GM23338 (cell line): Measurements from ENCODE around the gene LMLN. TPM values are rescaled to one million over a fixed set of nuclear protein-coding genes. Genes with fewer than 3 reads are reported as not detected.
"Not testable (repeated sequence)": the region's sequence is repeated elsewhere in the genome, so short reads cannot be mapped to it uniquely, and the experiment has no call there.

Source experiments
- ATAC-seq: fragments of 200-7000 bp; cut with Tn5 transposase; 3 replicates; pipeline ENCODE4 v1.9.1; 2020
- DNase-seq: peaks from one replicate; pipeline ENCODE4 v3.0.0-alpha.2; 2015; ENCODE audit warnings: low spot score
- H2AFZ ChIP-seq: fragments of 200-600 bp; sonication (generic); 2 replicates; pipeline ENCODE4 v1.8.0; 2016; ENCODE audit warnings: antibody characterized with exemption, mild to moderate bottlenecking, moderate library complexity
- H3F3A ChIP-seq: fragments of 200-600 bp; sonication (generic); replicated peaks from 2 replicates; pipeline ENCODE4 v1.8.0; 2017; ENCODE audit warnings: antibody characterized with exemption, mixed run types, low read depth
- H3K27ac ChIP-seq: fragments of 200-600 bp; sonication (generic); 2 replicates; pipeline ENCODE4 v1.6.1; 2016; ENCODE audit warnings: low read depth
- H3K27me3 ChIP-seq: fragments of 200-600 bp; sonication (generic); 2 replicates; pipeline ENCODE4 v1.8.0; 2016; ENCODE audit warnings: mild to moderate bottlenecking, mixed run types, moderate library complexity; ENCODE audit not compliant: insufficient read depth
- H3K36me3 ChIP-seq: fragments of 200-600 bp; sonication (generic); 2 replicates; pipeline ENCODE4 v1.8.0; 2016; ENCODE audit warnings: mild to moderate bottlenecking; ENCODE audit not compliant: insufficient read depth
- H3K4me1 ChIP-seq: fragments of 200-600 bp; sonication (generic); 2 replicates; pipeline ENCODE4 v1.8.0; 2016; ENCODE audit warnings: mild to moderate bottlenecking, moderate library complexity; ENCODE audit not compliant: insufficient read depth
- H3K4me2 ChIP-seq: fragments of 200-600 bp; sonication (generic); 2 replicates; pipeline ENCODE4 v1.7.1; 2017; ENCODE audit warnings: mixed run types
- H3K4me3 ChIP-seq: fragments of 200-600 bp; sonication (generic); 2 replicates; pipeline ENCODE4 v1.6.1; 2016; ENCODE audit warnings: mixed run types
- H3K79me2 ChIP-seq: fragments of 200-600 bp; sonication (generic); replicated peaks from 2 replicates; pipeline ENCODE4 v1.8.0; 2017; ENCODE audit warnings: mild to moderate bottlenecking; ENCODE audit not compliant: insufficient read depth
- H3K9me2 ChIP-seq: fragments of 200-600 bp; sonication (generic); 2 replicates; pipeline ENCODE4 v1.8.0; 2017; ENCODE audit not compliant: insufficient read depth
- H4K20me1 ChIP-seq: fragments of 200-600 bp; sonication (generic); replicated peaks from 2 replicates; pipeline ENCODE4 v1.8.0; 2017; ENCODE audit warnings: mild to moderate bottlenecking; ENCODE audit not compliant: insufficient read depth
- H3K27ac Mint-ChIP-seq: 2 replicates; pipeline ENCODE4 v1.8.0; 2020; ENCODE audit warnings: inconsistent platforms, mild to moderate bottlenecking, moderate library complexity, mixed read lengths
- H3K27me3 Mint-ChIP-seq: 3 replicates; pipeline ENCODE4 v1.8.0; 2022; ENCODE audit warnings: low read depth, mild to moderate bottlenecking, moderate library complexity, mixed read lengths, inconsistent platforms; ENCODE audit not compliant: insufficient read depth, poor library complexity
- H3K36me3 Mint-ChIP-seq: 3 replicates; pipeline ENCODE4 v1.8.0; 2021; ENCODE audit warnings: low read depth, mild to moderate bottlenecking, inconsistent platforms, moderate library complexity, mixed read lengths
- H3K4me1 Mint-ChIP-seq: 3 replicates; pipeline ENCODE4 v1.8.0; 2020; ENCODE audit warnings: mild to moderate bottlenecking, inconsistent platforms, mixed read lengths
- H3K4me3 Mint-ChIP-seq: 3 replicates; pipeline ENCODE4 v1.8.0; 2021; ENCODE audit warnings: moderate library complexity, mild to moderate bottlenecking, inconsistent platforms, mixed read lengths
- H3K9me3 Mint-ChIP-seq: 3 replicates; pipeline ENCODE4 v1.8.0; 2020; ENCODE audit warnings: moderate library complexity, mild to moderate bottlenecking, inconsistent platforms, mixed read lengths
- CREB1 ChIP-seq: fragments of 250-450 bp; sonication (Bioruptor Pico); IDR thresholded peaks from 2 replicates; pipeline ENCODE4 v1.5.0; 2020; ENCODE audit warnings: low read depth, mild to moderate bottlenecking, moderate library complexity
- ETS1 ChIP-seq: IDR thresholded peaks from 2 replicates; pipeline ENCODE4 v1.6.1; 2016; ENCODE audit warnings: antibody characterized with exemption
- EZH2 ChIP-seq: fragments of 200-600 bp; sonication (generic); IDR thresholded peaks from one replicate; pipeline ENCODE4 v1.8.0; 2017; ENCODE audit warnings: antibody characterized with exemption, mild to moderate bottlenecking, low read depth; ENCODE audit not compliant: unreplicated experiment
- EZH2phosphoT487 ChIP-seq: fragments of 200-600 bp; sonication (generic); IDR thresholded peaks from one replicate; pipeline ENCODE4 v1.8.1; 2018; ENCODE audit warnings: antibody characterized with exemption; ENCODE audit not compliant: unreplicated experiment
- JUNB ChIP-seq: IDR thresholded peaks from one replicate; pipeline ENCODE4 v1.6.1; 2016; ENCODE audit warnings: antibody characterized with exemption; ENCODE audit not compliant: unreplicated experiment
- NANOG ChIP-seq: IDR thresholded peaks from 2 replicates; pipeline ENCODE4 v1.6.1; 2016; ENCODE audit warnings: antibody characterized with exemption, borderline replicate concordance
- POLR2AphosphoS5 ChIP-seq: IDR thresholded peaks from 2 replicates; pipeline ENCODE4 v1.6.1; 2016; ENCODE audit warnings: antibody characterized with exemption, low read depth
- REST ChIP-seq: IDR thresholded peaks from one replicate; pipeline ENCODE4 v1.6.1; 2018; ENCODE audit warnings: antibody characterized with exemption; ENCODE audit not compliant: unreplicated experiment
- ZNF114 ChIP-seq: fragments of 250-450 bp; sonication (Bioruptor Pico); IDR thresholded peaks from 2 replicates; pipeline ENCODE4 v1.5.0; 2020; ENCODE audit warnings: mild to moderate bottlenecking, moderate library complexity
- ZNF331 ChIP-seq: fragments of 250-450 bp; sonication (Bioruptor Pico); IDR thresholded peaks from 2 replicates; pipeline ENCODE4 v1.5.0; 2020; ENCODE audit warnings: low read depth, mild to moderate bottlenecking, moderate library complexity
- polyA plus RNA-seq: library from polyadenylated mRNA; unstranded; fragments of >200 nt; fragmentation: Nextera tagmentation; extraction: Ambion mirVana; gene quantifications from 2 replicates; pipeline ENCODE4 v1.2.1, GENCODE V29; 2016
- total RNA-seq: library from RNA; depleted of rRNA; stranded (reverse); fragments of >200 nt; shearing (Covaris generic); gene quantifications from 2 replicates; pipeline ENCODE4 v1.2.3, GENCODE V29; 2014

LMLN gene
- total and polyA plus RNA-seq, 2 experiments from 2014 or later = 2.3 to 4.3 TPM

GRCh38 chr3:197913641-197914380 lies 46.2 kb upstream of the LMLN start:
- H2AFZ ChIP-seq = 0 out of 2 replicates have a peak overlapping the region, but pooled peaks have one; percentile 4
- ATAC-seq (no peak), DNase-seq (no peak)
- Mint-ChIP-seq H3K9me3 (no peaks in the 10 kb centered on the region), H3K36me3 (no peaks in the 10 kb centered on the region), H3K27me3 (peaks cover 5% of the 10 kb centered on the region), H3K4me3 (no peak overlapping the region), H3K4me1 (peaks cover 15% of the 10 kb centered on the region), H3K27ac (no peak overlapping the region)
- H3K4me2 ChIP-seq = no peak overlapping the region
- no peaks in the 10 kb centered on the region for H3K27me3 ChIP-seq
- H3K79me2 ChIP-seq = no peaks in the 10 kb centered on the region
- no peaks in the 10 kb centered on the region for H4K20me1 ChIP-seq
- no peak overlapping the region for H3K4me3 ChIP-seq
- H3K27ac ChIP-seq = no peak overlapping the region
- no peaks in the 10 kb centered on the region for H3K4me1 ChIP-seq
- no peaks in the 10 kb centered on the region for H3K36me3 ChIP-seq
- no peaks in the 10 kb centered on the region for H3K9me2 ChIP-seq
- H3F3A ChIP-seq = no peaks in the 10 kb centered on the region
- no peak for TF ChIP-seq JUNB
- TF ChIP-seq CREB1 (CRISPR knock-in tag) = no peak
- no peak for TF ChIP-seq ETS1
- TF ChIP-seq NANOG = no peak
- TF ChIP-seq EZH2 = no peak
- TF ChIP-seq EZH2phosphoT487 = no peak
- no peak for TF ChIP-seq REST
- no peak for TF ChIP-seq POLR2AphosphoS5
- no peak for TF ChIP-seq ZNF114 (CRISPR knock-in tag)
- TF ChIP-seq ZNF331 (CRISPR knock-in tag) = no peak

GRCh38 chr3:197921429-197922275 lies 38.4 kb upstream of the LMLN start:
- not testable (repeated sequence) for H3K79me2 ChIP-seq, H2AFZ ChIP-seq, H3K27me3 ChIP-seq, H3F3A ChIP-seq, H3K27ac Mint-ChIP-seq, H4K20me1 ChIP-seq, H3K4me1 Mint-ChIP-seq, H3K4me1 ChIP-seq, H3K27ac ChIP-seq, H3K27me3 Mint-ChIP-seq, H3K9me3 Mint-ChIP-seq, DNase-seq, H3K4me2 ChIP-seq, H3K9me2 ChIP-seq, H3K4me3 ChIP-seq, H3K4me3 Mint-ChIP-seq, H3K36me3 ChIP-seq, H3K36me3 Mint-ChIP-seq, ATAC-seq
